Omental fat pad (tissue), 4 donors: ENCODE results near the gene THEMIS. TPM values are rescaled to one million over a fixed set of nuclear protein-coding genes. Genes with fewer than 3 reads are reported as not detected.

Experiments used
- ATAC-seq: fragments of 150-250 bp; one replicate; pipeline ENCODE4 v1.9.1; 2016; ENCODE audit warnings: mild to moderate bottlenecking, moderate library complexity; ENCODE audit not compliant: low FRiP score
- DNase-seq: peaks from one replicate; pipeline ENCODE4 v3.0.0-alpha.2; 2019; ENCODE audit warnings: low spot score
- total RNA-seq, 4 donors: library from RNA; depleted of rRNA; stranded (reverse); fragments of >200 nt; gene quantifications; one replicate each; pipeline ENCODE4 v1.1.0, GENCODE V29; 2016
- TF ChIP-seq, protein P1 (sequence below), 3 donors: fragments of 450-650 bp; IDR thresholded peaks; one replicate each; pipeline ENCODE4 v1.5.1; 2016 to 2017; ENCODE audit warnings: antibody characterized with exemption in 3 of 3, mild to moderate bottlenecking in 3 of 3, moderate library complexity in 2 of 3

The THEMIS gene
- total RNA-seq, 4 donors from 2014 or later: 0.56 to 1.7 (median 1.4) TPM

DNA sequence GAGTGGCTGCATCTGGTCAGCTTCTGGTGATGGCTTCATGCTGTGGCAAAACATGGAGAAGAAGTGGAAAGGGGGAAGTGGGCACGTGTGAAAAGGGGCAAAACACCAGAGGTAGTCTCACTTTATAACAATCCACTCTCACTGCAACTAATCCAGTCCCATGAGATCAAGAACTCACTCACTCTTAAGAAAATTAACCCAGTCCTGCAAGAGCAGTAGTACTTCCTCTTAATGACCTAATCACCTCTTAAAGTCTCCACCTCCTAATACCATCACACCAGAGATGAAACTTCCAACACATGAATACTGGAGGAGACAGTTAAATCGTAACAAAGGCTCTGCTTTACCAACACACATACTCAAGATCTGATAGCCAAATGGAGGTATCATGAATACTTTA, 152.6 kb downstream of the THEMIS start:
- TF ChIP-seq, protein P1, sequence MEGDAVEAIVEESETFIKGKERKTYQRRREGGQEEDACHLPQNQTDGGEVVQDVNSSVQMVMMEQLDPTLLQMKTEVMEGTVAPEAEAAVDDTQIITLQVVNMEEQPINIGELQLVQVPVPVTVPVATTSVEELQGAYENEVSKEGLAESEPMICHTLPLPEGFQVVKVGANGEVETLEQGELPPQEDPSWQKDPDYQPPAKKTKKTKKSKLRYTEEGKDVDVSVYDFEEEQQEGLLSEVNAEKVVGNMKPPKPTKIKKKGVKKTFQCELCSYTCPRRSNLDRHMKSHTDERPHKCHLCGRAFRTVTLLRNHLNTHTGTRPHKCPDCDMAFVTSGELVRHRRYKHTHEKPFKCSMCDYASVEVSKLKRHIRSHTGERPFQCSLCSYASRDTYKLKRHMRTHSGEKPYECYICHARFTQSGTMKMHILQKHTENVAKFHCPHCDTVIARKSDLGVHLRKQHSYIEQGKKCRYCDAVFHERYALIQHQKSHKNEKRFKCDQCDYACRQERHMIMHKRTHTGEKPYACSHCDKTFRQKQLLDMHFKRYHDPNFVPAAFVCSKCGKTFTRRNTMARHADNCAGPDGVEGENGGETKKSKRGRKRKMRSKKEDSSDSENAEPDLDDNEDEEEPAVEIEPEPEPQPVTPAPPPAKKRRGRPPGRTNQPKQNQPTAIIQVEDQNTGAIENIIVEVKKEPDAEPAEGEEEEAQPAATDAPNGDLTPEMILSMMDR (IDR thresholded peaks at IDR 0.05): no peak
- ATAC-seq (no peak), DNase-seq (no peak)

DNA sequence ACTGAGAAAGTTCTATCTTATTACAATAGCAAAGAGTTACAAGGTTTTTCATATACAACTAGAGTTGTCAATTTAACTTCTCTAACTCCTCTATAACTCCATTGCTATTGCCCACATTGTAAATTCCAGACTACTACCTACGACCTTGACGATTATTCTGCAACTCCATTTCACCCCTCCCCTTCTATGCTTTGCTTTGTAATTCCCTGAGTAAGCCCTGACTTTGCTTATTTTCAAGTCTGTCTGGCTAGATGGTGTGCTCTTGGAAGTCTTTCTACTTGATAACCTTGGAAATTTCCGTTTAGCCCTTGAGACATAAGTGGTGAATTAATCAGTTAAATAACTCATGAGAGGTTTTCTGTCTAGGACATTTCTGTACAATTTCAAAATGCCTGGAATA, 162.4 kb downstream of the THEMIS start:
- ATAC-seq (no peak), DNase-seq (no peak)
- TF ChIP-seq, protein P1 (IDR thresholded peaks at IDR 0.05): no peak

DNA sequence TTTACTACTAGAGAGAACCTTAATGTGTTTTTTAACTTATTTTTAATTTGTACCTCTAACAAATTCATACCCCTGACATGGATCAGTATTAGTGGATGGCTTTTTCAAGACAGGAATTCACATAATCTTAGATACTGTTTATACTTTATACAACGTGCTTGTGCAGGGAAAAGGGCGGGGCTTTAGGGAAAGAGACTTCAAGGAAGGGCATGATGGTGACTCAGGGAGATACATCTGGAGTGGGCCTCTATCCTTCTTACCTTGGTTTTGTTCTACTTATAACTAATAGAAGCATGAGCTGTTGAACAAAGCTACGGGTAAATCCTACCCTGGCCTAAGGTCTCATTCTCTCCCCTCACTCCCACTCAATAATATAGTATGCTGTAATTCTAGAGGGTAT, 163.1 kb downstream of the THEMIS start:
- ATAC-seq (no peak), DNase-seq (no peak)
- TF ChIP-seq, protein P1 (IDR thresholded peaks at IDR 0.05): no peak

DNA sequence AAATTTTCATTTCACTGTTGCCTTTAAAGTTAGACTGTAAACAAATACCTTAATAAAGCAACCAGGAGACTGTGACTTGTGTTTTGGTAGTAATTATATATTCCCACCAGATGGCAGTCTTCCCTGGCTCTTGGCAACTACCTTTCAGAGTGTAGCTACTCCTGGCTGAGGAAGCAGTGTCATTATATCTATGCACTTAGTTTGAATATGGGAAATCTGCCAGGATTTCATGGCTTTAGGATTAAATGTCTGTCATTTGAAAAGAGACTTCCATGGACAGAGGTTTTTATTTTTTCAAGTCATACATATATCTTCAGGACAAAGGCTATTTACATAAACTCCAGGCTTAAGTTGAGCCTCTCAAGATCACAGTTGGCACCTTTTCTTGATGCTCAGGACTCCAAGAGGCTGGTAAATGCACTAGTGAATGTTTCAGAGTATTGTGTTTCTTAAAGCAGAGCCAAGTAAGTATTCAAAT, 163.8 kb downstream of the THEMIS start:
- ATAC-seq (no peak), DNase-seq (no peak)
- TF ChIP-seq, protein P1 (IDR thresholded peaks at IDR 0.05): no peak

DNA sequence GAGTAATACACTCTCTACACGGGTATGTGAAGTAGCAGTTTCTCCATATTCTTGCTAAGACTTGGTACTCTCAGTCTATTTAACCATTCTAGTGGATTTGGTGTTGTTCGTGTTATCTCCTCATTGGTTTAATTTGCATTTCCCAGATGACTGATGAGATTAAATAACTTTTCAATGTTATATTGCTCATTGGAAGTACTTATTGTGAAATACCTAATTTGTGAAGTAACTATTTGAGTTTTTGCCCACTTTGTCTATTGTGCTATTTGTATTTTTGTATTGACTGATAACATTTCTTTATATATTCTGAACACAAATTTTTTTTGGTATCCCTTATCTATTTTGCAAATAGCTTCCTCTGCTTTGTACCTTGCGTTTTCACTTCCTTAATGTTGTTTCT, 167.9 kb downstream of the THEMIS start:
- ATAC-seq (no peak), DNase-seq (no peak)
- TF ChIP-seq, protein P1 (IDR thresholded peaks at IDR 0.05): no peak

DNA sequence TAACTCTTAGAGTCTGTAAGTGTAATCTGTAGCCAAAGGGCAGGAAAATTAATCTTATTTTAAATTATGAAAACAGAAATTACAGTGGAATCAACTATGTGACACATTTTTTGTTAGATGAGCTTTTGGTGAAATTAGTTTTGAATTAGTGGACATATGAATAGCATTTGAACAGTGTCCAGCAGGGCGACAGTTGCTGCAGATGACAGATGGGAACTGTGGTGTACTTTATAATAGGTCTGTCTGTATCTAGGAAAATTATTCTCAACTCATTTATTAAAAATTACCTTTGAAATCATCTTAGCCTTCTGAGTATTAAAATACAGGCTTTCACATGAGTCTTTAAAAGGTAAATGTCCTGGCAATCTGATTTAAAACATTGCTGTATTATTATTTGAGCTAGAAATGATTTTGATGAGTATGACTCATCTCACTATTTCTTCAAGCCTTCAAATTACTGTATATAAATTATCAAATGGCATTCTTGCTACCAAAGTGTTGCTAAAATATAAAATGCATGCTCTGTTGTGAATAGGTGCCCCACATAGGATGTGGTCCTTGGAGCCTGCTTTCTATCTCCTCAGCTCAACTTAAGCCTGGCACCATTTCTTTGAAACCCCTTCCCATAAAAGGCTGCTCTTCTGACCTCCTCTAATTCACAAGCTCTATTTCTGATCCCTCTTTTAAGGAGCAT, 173.5 kb downstream of the THEMIS start:
- TF ChIP-seq, protein P1 (IDR thresholded peaks at IDR 0.05): no peak

DNA sequence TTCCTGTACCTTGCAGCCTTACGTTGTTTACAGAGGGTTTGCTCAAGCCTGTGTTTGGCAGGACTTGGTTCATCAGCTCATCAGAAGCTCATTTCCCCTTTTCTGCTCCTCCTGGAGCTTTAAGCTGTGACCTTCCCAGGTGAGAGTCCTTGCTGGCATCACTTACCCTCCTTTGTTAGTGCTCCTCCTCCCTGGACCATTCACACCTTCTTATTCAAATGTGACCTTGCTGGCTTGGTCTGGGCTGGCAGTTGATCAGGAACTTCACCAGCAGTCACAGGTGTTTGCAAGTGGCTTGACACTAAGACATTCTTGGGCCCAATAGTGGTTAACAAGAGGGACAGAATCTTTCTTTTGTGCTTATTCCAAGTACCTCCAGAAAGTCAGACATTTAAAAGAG, 175.0 kb downstream of the THEMIS start:
- TF ChIP-seq, protein P1 (IDR thresholded peaks at IDR 0.05): no peak
- no peak for DNase-seq
- no peak for ATAC-seq

More for the DNA sequence above, 173.5 kb downstream of the THEMIS start:
- ATAC-seq (no peak), DNase-seq (no peak)
